Calu3 (cell line): ENCODE results near the gene ZSWIM8. TPM values are rescaled to one million over a fixed set of nuclear protein-coding genes. Genes with fewer than 3 reads are reported as not detected.

Experiments used
- BruUV-seq: library from RNA; stranded (reverse); fragments of 400-500 nt; replicated peaks from 2 replicates; lab custom pipeline; 2021; lab: Mats Ljungman, UMichigan
- CTCF ChIA-PET: fragments of 300-600 bp; sonication (Branson Sonifier 250); formaldehyde crosslinking; loops from one replicate; lab custom pipeline; 2022; ENCODE audit warnings: antibody characterized with exemption; lab: Charles Lee
- DNase-seq: peaks from one replicate; pipeline ENCODE4 v3.0.0; 2022
- H3K27ac Mint-ChIP-seq: one replicate; pipeline ENCODE4 v1.8.0; 2022; ENCODE audit warnings: mixed read lengths; ENCODE audit not compliant: unreplicated experiment
- H3K27me3 Mint-ChIP-seq: one replicate; pipeline ENCODE4 v1.8.0; 2022; ENCODE audit warnings: mixed read lengths; ENCODE audit not compliant: unreplicated experiment
- H3K36me3 Mint-ChIP-seq: one replicate; pipeline ENCODE4 v1.8.0; 2022; ENCODE audit warnings: mild to moderate bottlenecking, moderate library complexity, mixed read lengths; ENCODE audit not compliant: insufficient read depth, unreplicated experiment
- H3K4me1 Mint-ChIP-seq: one replicate; pipeline ENCODE4 v1.8.0; 2022; ENCODE audit warnings: mild to moderate bottlenecking, low read depth, mixed read lengths; ENCODE audit not compliant: unreplicated experiment
- H3K4me3 Mint-ChIP-seq: one replicate; pipeline ENCODE4 v1.8.0; 2022; ENCODE audit warnings: mild to moderate bottlenecking, low read depth, moderate library complexity, mixed read lengths; ENCODE audit not compliant: unreplicated experiment
- H3K9me3 Mint-ChIP-seq: one replicate; pipeline ENCODE4 v1.8.0; 2022; ENCODE audit warnings: low read depth, mixed read lengths; ENCODE audit not compliant: unreplicated experiment
- CTCF ChIP-seq: fragments of 200-600 bp; IDR thresholded peaks from one replicate; pipeline ENCODE4 v1.8.0; 2022; ENCODE audit warnings: antibody characterized with exemption; ENCODE audit not compliant: unreplicated experiment
- intact Hi-C: fragments of 100-400 bp; cut with micrococcal nuclease; formaldehyde crosslinking; loops from one replicate; pipeline ENCODE4 v1.10.0; 2022; ENCODE audit not compliant: unreplicated experiment
- total RNA-seq: library from RNA; stranded (reverse); gene quantifications from 2 replicates; pipeline ENCODE4 v1.2.3, GENCODE V29; 2022

The ZSWIM8 gene
- total RNA-seq, 1 experiment from 2014 or later, result 59.9 TPM

- peaks cover 9% of the 10 kb centered on the region for H3K4me1 Mint-ChIP-seq
- no TSS peak for BruUV-seq
Measured at GRCh38 chr10:73839276-73839966, 54.0 kb downstream of the ZSWIM8 start.

GRCh38 chr10:73840056-73840402 lies 54.6 kb downstream of the ZSWIM8 start:
- no peaks in the 10 kb centered on the region for H3K27me3 Mint-ChIP-seq
- H3K4me3 Mint-ChIP-seq, result no peak overlapping the region
- no peak overlapping the region for H3K27ac Mint-ChIP-seq
- H3K4me1 Mint-ChIP-seq, result peaks cover 9% of the 10 kb centered on the region
- no peaks in the 10 kb centered on the region for H3K9me3 Mint-ChIP-seq
- no TSS peak for BruUV-seq
- DNase-seq, result no peak
- H3K36me3 Mint-ChIP-seq, result peaks cover 43% of the 10 kb centered on the region
- CTCF ChIA-PET, result no interaction called here
- no peak for TF ChIP-seq CTCF
- intact Hi-C loops, result no loop called here

More at GRCh38 chr10:73839276-73839966, 54.0 kb downstream of the ZSWIM8 start:
- CTCF ChIA-PET, result interaction anchor here (0.5 kb wide), 1 partner anchor 207 kb away, joined by 3 read pairs; no protein-coding TSS in a partner anchor
- Mint-ChIP-seq H3K9me3 (no peaks in the 10 kb centered on the region), H3K4me3 (no peak overlapping the region), H3K27ac (no peak overlapping the region), H3K36me3 (peaks cover 46% of the 10 kb centered on the region), H3K27me3 (no peaks in the 10 kb centered on the region)
- no peak for DNase-seq
- no peak for TF ChIP-seq CTCF
- intact Hi-C loops, result no loop called here

GRCh38 chr10:73840403-73841060 lies 55.1 kb downstream of the ZSWIM8 start:
- no peaks in the 10 kb centered on the region for H3K27me3 Mint-ChIP-seq
- BruUV-seq, result no TSS peak

GRCh38 chr10:73841061-73841421 lies 55.6 kb downstream of the ZSWIM8 start:
- no peak for DNase-seq
- intact Hi-C loops, result no loop called here
- H3K27ac Mint-ChIP-seq, result no peak overlapping the region
- no peaks in the 10 kb centered on the region for H3K27me3 Mint-ChIP-seq
- H3K36me3 Mint-ChIP-seq, result peaks cover 44% of the 10 kb centered on the region
- CTCF ChIA-PET, result no interaction called here
- TF ChIP-seq CTCF, result no peak
- H3K9me3 Mint-ChIP-seq, result no peaks in the 10 kb centered on the region
- no TSS peak for BruUV-seq
- H3K4me3 Mint-ChIP-seq, result no peak overlapping the region
- peaks cover 9% of the 10 kb centered on the region for H3K4me1 Mint-ChIP-seq

More at GRCh38 chr10:73840403-73841060, 55.1 kb downstream of the ZSWIM8 start:
- Mint-ChIP-seq H3K4me1 (peaks cover 9% of the 10 kb centered on the region), H3K4me3 (no peak overlapping the region), H3K36me3 (peaks cover 41% of the 10 kb centered on the region), H3K9me3 (no peaks in the 10 kb centered on the region), H3K27ac (no peak overlapping the region)
- CTCF ChIA-PET, result no interaction called here
- intact Hi-C loops, result no loop called here
- no peak for TF ChIP-seq CTCF
- DNase-seq, result no peak
